H1 (cell line): ENCODE results near the gene NEGR1. TPM values are rescaled to one million over a fixed set of nuclear protein-coding genes. Genes with fewer than 3 reads are reported as not detected.

Experiments used
- CTCF ChIA-PET: fragments of 300-600 bp; sonication (Branson Sonifier 250); formaldehyde crosslinking; loops from one replicate; lab custom pipeline; 2021; ENCODE audit not compliant: partially characterized antibody; lab: Charles Lee
- POLR2A ChIA-PET: fragments of 300-600 bp; sonication (Branson Sonifier 250); formaldehyde crosslinking; loops from one replicate; lab custom pipeline; 2021; ENCODE audit warnings: inconsistent platforms; ENCODE audit not compliant: partially characterized antibody; lab: Charles Lee
- DNase-seq, 2 experiments: peaks; one replicate each; pipeline versions ENCODE4 v3.0.0 to v3.0.0-alpha.2; 2010 to 2022; ENCODE audit warnings: low spot score in 2 of 2, low read depth in 1 of 2, mixed read lengths in 1 of 2
- FAIRE-seq: peaks from 2 replicates; lab custom pipeline; 2011; peaks lifted over from hg19 to GRCh38; lab: Jason Lieb, UNC
- H2AFZ ChIP-seq: 2 replicates; pipeline ENCODE4 v1.8.1; 2012; ENCODE audit warnings: low read length, inconsistent platforms
- H2AK5ac ChIP-seq: 2 replicates; pipeline ENCODE4 v1.6.1; 2013; ENCODE audit warnings: low read depth, low read length
- H2BK120ac ChIP-seq: replicated peaks from 2 replicates; pipeline ENCODE3; 2013; ENCODE audit warnings: low read depth, low read length, inconsistent platforms
- H2BK12ac ChIP-seq: 2 replicates; pipeline ENCODE4 v1.6.1; 2013; ENCODE audit warnings: low read depth, low read length
- H2BK15ac ChIP-seq: 2 replicates; pipeline ENCODE4 v1.6.1; 2013; ENCODE audit warnings: low read length
- H2BK20ac ChIP-seq: 2 replicates; pipeline ENCODE4 v1.6.1; 2013; ENCODE audit warnings: low read length
- H2BK5ac ChIP-seq: 2 replicates; pipeline ENCODE4 v1.6.1; 2013; ENCODE audit warnings: low read depth, low read length
- H3K14ac ChIP-seq: 2 replicates; pipeline ENCODE4 v1.6.1; 2013; ENCODE audit warnings: inconsistent platforms; ENCODE audit not compliant: insufficient read length
- H3K18ac ChIP-seq: 2 replicates; pipeline ENCODE4 v1.6.1; 2013; ENCODE audit warnings: low read length; ENCODE audit errors: extremely low read depth
- H3K23ac ChIP-seq: 2 replicates; pipeline ENCODE4 v1.6.1; 2013; ENCODE audit warnings: inconsistent platforms; ENCODE audit not compliant: insufficient read length
- H3K23me2 ChIP-seq: 2 replicates; pipeline ENCODE4 v1.6.1; 2013; ENCODE audit warnings: low read depth, low read length
- H3K27ac ChIP-seq: 2 replicates; pipeline ENCODE4 v1.6.1; 2011; ENCODE audit warnings: low read depth, low read length, inconsistent platforms
- H3K27me3 ChIP-seq, 4 experiments: replicated peaks in 1 of 4; 1 replicate in 1 of 4; 2 replicates in 3 of 4; pipeline versions ENCODE4 v1.6.1 to v1.8.1; 2011 to 2013; ENCODE audit warnings: low read length in 3 of 4, mild to moderate bottlenecking in 3 of 4, inconsistent platforms in 2 of 4, mixed read lengths in 2 of 4, moderate library complexity in 1 of 4; ENCODE audit not compliant: control insufficient read depth in 3 of 4, insufficient read depth in 3 of 4; ENCODE audit errors: extremely low read depth in 1 of 4
- H3K36me3 ChIP-seq, 4 experiments: 2 replicates each; pipeline versions ENCODE4 v1.6.1 to v1.8.1; 2011 to 2013; ENCODE audit warnings: mild to moderate bottlenecking in 4 of 4, low read length in 3 of 4, moderate library complexity in 2 of 4, control low read depth in 1 of 4, inconsistent platforms in 1 of 4; ENCODE audit not compliant: insufficient read depth in 4 of 4, control insufficient read depth in 2 of 4
- H3K4ac ChIP-seq: replicated peaks from 2 replicates; pipeline ENCODE3; 2013; ENCODE audit warnings: low read length, low read depth, mixed read lengths, inconsistent platforms; ENCODE audit not compliant: insufficient read length
- H3K4me1 ChIP-seq, 4 experiments: replicated peaks in 1 of 4; 1 replicate in 1 of 4; 2 replicates in 3 of 4; pipeline versions ENCODE4 v1.6.1 to v1.8.1; 2011 to 2013; ENCODE audit warnings: low read length in 3 of 4, inconsistent platforms in 2 of 4, mixed read lengths in 1 of 4; ENCODE audit not compliant: insufficient read depth in 4 of 4, control insufficient read depth in 3 of 4
- H3K4me2 ChIP-seq, 2 experiments: 2 replicates each; pipeline versions ENCODE4 v1.6.1 to v1.8.1; 2011 to 2013; ENCODE audit warnings: low read depth in 2 of 2, low read length in 2 of 2, control low read depth in 1 of 2, inconsistent platforms in 1 of 2, mild to moderate bottlenecking in 1 of 2; ENCODE audit not compliant: insufficient read depth in 1 of 2
- H3K4me3 ChIP-seq, 4 experiments: fragments of 200-600, 300-600 bp in 1 of 4; sonication (generic), shearing (Covaris generic), sonication (Bioruptor Twin) in 1 of 4; 2 replicates each; pipeline versions ENCODE4 v1.5.1 to v1.8.1; 2011 to 2016; ENCODE audit warnings: low read length in 4 of 4, low read depth in 3 of 4, control low read depth in 2 of 4, inconsistent platforms in 2 of 4, mild to moderate bottlenecking in 2 of 4, mixed read lengths in 1 of 4, moderate library complexity in 1 of 4; ENCODE audit not compliant: insufficient read depth in 2 of 4; ENCODE audit errors: extremely low read depth in 1 of 4
- H3K56ac ChIP-seq: replicated peaks from 2 replicates; pipeline ENCODE3; 2013; ENCODE audit warnings: low read depth, mild to moderate bottlenecking, mixed read lengths, low read length, inconsistent platforms; ENCODE audit not compliant: insufficient read length
- H3K79me1 ChIP-seq: 2 replicates; pipeline ENCODE4 v1.6.1; 2013; ENCODE audit warnings: low read depth, low read length, control low read depth
- H3K79me2 ChIP-seq, 2 experiments: 2 replicates each; pipeline versions ENCODE4 v1.6.1 to v1.8.1; 2012 to 2013; ENCODE audit warnings: low read length in 2 of 2, mild to moderate bottlenecking in 2 of 2, inconsistent platforms in 1 of 2; ENCODE audit not compliant: insufficient read depth in 2 of 2, control insufficient read depth in 1 of 2
- H3K9ac ChIP-seq, 4 experiments: replicated peaks in 1 of 4; 1 replicate in 1 of 4; 2 replicates in 3 of 4; pipeline versions ENCODE4 v1.6.1 to v1.8.1; 2011 to 2013; ENCODE audit warnings: low read depth in 3 of 4, low read length in 3 of 4, control low read depth in 2 of 4, mild to moderate bottlenecking in 2 of 4, moderate library complexity in 2 of 4, inconsistent platforms in 1 of 4; ENCODE audit errors: extremely low read depth in 1 of 4
- H3K9me3 ChIP-seq, 2 experiments: 2 replicates each; pipeline versions ENCODE4 v1.6.1 to v1.8.1; 2012 to 2013; ENCODE audit warnings: mild to moderate bottlenecking in 2 of 2, moderate library complexity in 2 of 2, control low read depth in 1 of 2, inconsistent platforms in 1 of 2, low read depth in 1 of 2, low read length in 1 of 2, mixed read lengths in 1 of 2; ENCODE audit not compliant: insufficient read depth in 2 of 2
- H4K20me1 ChIP-seq, 2 experiments: replicated peaks in 1 of 2; 2 replicates each; pipeline versions ENCODE3 to v1.8.1; 2011 to 2013; ENCODE audit warnings: inconsistent platforms in 2 of 2, low read length in 2 of 2, mild to moderate bottlenecking in 1 of 2; ENCODE audit not compliant: insufficient read depth in 2 of 2, control insufficient read depth in 1 of 2
- H4K5ac ChIP-seq: 2 replicates; pipeline ENCODE4 v1.6.1; 2013; ENCODE audit warnings: low read length, low read depth, mixed read lengths, inconsistent platforms; ENCODE audit not compliant: insufficient read length
- H4K8ac ChIP-seq: 2 replicates; pipeline ENCODE4 v1.8.0; 2013; ENCODE audit warnings: mild to moderate bottlenecking, moderate library complexity, low read length, inconsistent platforms; ENCODE audit not compliant: insufficient read depth; ENCODE audit errors: extremely low read depth
- H4K91ac ChIP-seq: replicated peaks from 2 replicates; pipeline ENCODE3; 2013; ENCODE audit warnings: low read length, mixed read lengths, inconsistent platforms; ENCODE audit not compliant: insufficient read length
- WGBS, 2 experiments: shearing (Covaris generic) in 1 of 2; methylation state at CpG; one replicate each; pipeline versions ENCODE4 v1.1.6 to v1.1.7; 2013 to 2015; ENCODE audit warnings: low lambda C conversion rate in 2 of 2, mixed read lengths in 2 of 2, inconsistent platforms in 1 of 2, low coverage in 1 of 2, missing lambda C conversion rate in 1 of 2; ENCODE audit not compliant: insufficient replicate concordance in 2 of 2, insufficient coverage in 1 of 2, insufficient read length in 1 of 2; ENCODE audit errors: extremely low coverage in 1 of 2, missing lambda C conversion rate in 1 of 2; 5-methylcytosine and 5-hydroxymethylcytosine counted together
- polyA plus RNA-seq, 7 experiments: library from polyadenylated mRNA; depleted of rRNA in 3 of 7; stranded (reverse) in 5 of 7; unstranded in 2 of 7; fragments of >200 nt in 5 of 7; fragments of 200-250 nt in 2 of 7; gene quantifications; 1 replicate in 5 of 7; 2 replicates in 1 of 7; 4 replicates in 1 of 7; pipeline versions ENCODE4 v1.2.1 to v1.2.3, GENCODE V29; 2011 to 2013; ENCODE audit warnings: missing spikeins in 2 of 7, mixed read lengths in 2 of 7
- total RNA-seq: library from RNA; stranded (reverse); fragmentation: NEBNext Ultra II Directional; extraction: Animal tissue kit (Norgen Biotek cat#: 25700); gene quantifications from 2 replicates; pipeline ENCODE4 v1.2.1, GENCODE V29; 2021

Gene NEGR1
- total and polyA plus RNA-seq, 2 of the 8 experiments (the other 6 are each of a cell fraction or from before 2014, with no cell fraction given), result 0.71 to 1.3 TPM

DNA sequence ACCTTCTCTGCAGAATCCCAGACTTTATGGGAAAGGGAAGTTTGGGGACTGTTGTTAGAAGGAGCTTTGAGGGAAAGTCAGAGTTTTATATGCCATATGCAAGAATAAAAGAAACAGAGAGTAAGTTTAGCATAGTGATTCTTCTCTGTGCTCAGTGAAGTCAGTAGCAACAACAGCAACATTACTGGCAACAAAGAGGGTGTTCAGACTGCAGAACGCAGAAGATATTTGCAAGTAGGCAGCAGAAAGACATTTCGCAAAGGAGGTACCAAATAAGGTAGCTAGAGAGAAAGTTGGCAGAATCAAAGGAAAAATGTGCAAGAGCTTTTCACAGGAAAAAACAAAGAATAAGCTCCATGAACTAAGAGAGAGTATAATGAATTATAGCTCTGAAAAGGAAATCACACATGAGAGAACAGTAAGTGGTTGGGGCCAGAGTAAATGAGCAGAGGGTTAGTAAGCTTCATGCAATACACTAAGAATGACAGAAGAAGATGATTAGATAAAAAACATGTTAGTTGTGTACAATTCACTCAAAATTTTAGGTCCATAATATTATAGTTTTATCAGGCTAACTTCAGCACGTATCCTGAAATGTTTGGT is 98.1 kb downstream of the NEGR1 start:
- no peaks in the 10 kb centered on the region for H3K79me1 ChIP-seq
- H2BK12ac ChIP-seq, result no peak overlapping the region
- 83% methylated on average over 3 of the region's 3 CpGs; no CpG with 5 or more reads in 1 of the 2 experiments for WGBS, 2 experiments
- no peak overlapping the region for H3K23ac ChIP-seq
- no peak overlapping the region for H3K4me3 ChIP-seq
- H2BK15ac ChIP-seq, result no peak overlapping the region
- H2BK120ac ChIP-seq, result no peak overlapping the region
- no peak overlapping the region for H2BK20ac ChIP-seq
- H4K5ac ChIP-seq, result no peak overlapping the region
- no peak overlapping the region for H3K56ac ChIP-seq
- H4K8ac ChIP-seq, result no peak overlapping the region
- no peak overlapping the region for H2BK5ac ChIP-seq
- H3K36me3 ChIP-seq, result no peaks in the 10 kb centered on the region
- no peak overlapping the region for H3K14ac ChIP-seq
- no peak overlapping the region for H3K27ac ChIP-seq
- no peak overlapping the region for H3K9ac ChIP-seq
- no peak overlapping the region for H3K18ac ChIP-seq
- no peaks in the 10 kb centered on the region for H3K9me3 ChIP-seq
- no peaks in the 10 kb centered on the region for H3K27me3 ChIP-seq
- no peaks in the 10 kb centered on the region for H4K20me1 ChIP-seq
- CTCF ChIA-PET, result interaction anchor here (0.5 to 1.3 kb wide), 3 partner anchors 10 to 60 kb away, joined by 3 to 4 read pairs (median 3); no protein-coding TSS in a partner anchor
- DNase-seq (no peak), FAIRE-seq (no peak)
- H2AFZ ChIP-seq, result no peak overlapping the region
- H3K79me2 ChIP-seq, result no peaks in the 10 kb centered on the region
- no peaks in the 10 kb centered on the region for H3K23me2 ChIP-seq
- no peak overlapping the region for H3K4ac ChIP-seq
- POLR2A ChIA-PET, result no interaction called here
- no peak overlapping the region for H2AK5ac ChIP-seq
- no peak overlapping the region for H3K4me2 ChIP-seq
- no peak overlapping the region for H4K91ac ChIP-seq
- no peaks in the 10 kb centered on the region for H3K4me1 ChIP-seq
